PC-9 (cell line): ENCODE data around the gene UBE2E2. TPM values are rescaled to one million over a fixed set of nuclear protein-coding genes. Genes with fewer than 3 reads are reported as not detected.

Source experiments
- Bru-seq: library from RNA; stranded (reverse); fragments of 400-500 nt; gene quantifications from one replicate; lab custom pipeline; 2021; lab: Mats Ljungman, UMichigan
- BruChase-seq, 2 experiments: library from RNA; stranded (reverse); fragments of 400-500 nt; gene quantifications; one replicate each; lab custom pipeline; 2021; lab: Mats Ljungman, UMichigan
- BruUV-seq: library from RNA; stranded (reverse); fragments of 400-500 nt; replicated peaks from 2 replicates; lab custom pipeline; 2021; lab: Mats Ljungman, UMichigan
- CTCF ChIA-PET: fragments of 300-600 bp; sonication (Branson Sonifier 250); formaldehyde crosslinking; loops from one replicate; lab custom pipeline; 2022; ENCODE audit warnings: antibody characterized with exemption; lab: Charles Lee
- POLR2A ChIA-PET: fragments of 300-600 bp; sonication (Branson Sonifier 250); formaldehyde crosslinking; loops from one replicate; lab custom pipeline; 2022; ENCODE audit warnings: antibody characterized with exemption; ENCODE audit not compliant: unreplicated experiment; lab: Charles Lee
- DNase-seq, 2 experiments: peaks; one replicate each; pipeline versions ENCODE4 v3.0.0 to v3.0.0-alpha.2; 2015 to 2022; ENCODE audit warnings: mixed read lengths in 1 of 2
- H2AFZ ChIP-seq: fragments of 200-600 bp; sonication (generic); 2 replicates; pipeline ENCODE4 v1.8.1; 2017; ENCODE audit warnings: antibody characterized with exemption
- H3F3A ChIP-seq: fragments of 200-600 bp; sonication (generic); 2 replicates; pipeline ENCODE4 v1.8.1; 2017; ENCODE audit warnings: antibody characterized with exemption, mild to moderate bottlenecking, low read depth; ENCODE audit not compliant: insufficient read depth
- H3K27ac ChIP-seq: fragments of 200-600 bp; sonication (generic); 2 replicates; pipeline ENCODE4 v1.6.1; 2016; ENCODE audit warnings: mixed run types
- H3K27me3 ChIP-seq: fragments of 200-600 bp; sonication (generic); 2 replicates; pipeline ENCODE4 v1.6.1; 2016; ENCODE audit warnings: low read depth, mixed run types; ENCODE audit not compliant: insufficient read depth
- H3K36me3 ChIP-seq: fragments of 200-600 bp; sonication (generic); 2 replicates; pipeline ENCODE4 v1.6.1; 2016; ENCODE audit warnings: low read depth, mixed run types
- H3K4me1 ChIP-seq: fragments of 200-600 bp; sonication (generic); replicated peaks from 2 replicates; pipeline ENCODE4 v1.6.1; 2016; ENCODE audit warnings: mixed run types; ENCODE audit not compliant: insufficient read depth
- H3K4me2 ChIP-seq: fragments of 200-600 bp; sonication (generic); 2 replicates; pipeline ENCODE4 v1.6.1; 2017; ENCODE audit warnings: mixed run types
- H3K4me3 ChIP-seq: fragments of 200-600 bp; sonication (generic); 2 replicates; pipeline ENCODE4 v1.6.1; 2016; ENCODE audit warnings: mixed run types
- H3K79me2 ChIP-seq: fragments of 200-600 bp; sonication (generic); 2 replicates; pipeline ENCODE4 v1.6.1; 2017; ENCODE audit warnings: low read depth, mixed run types
- H3K9me2 ChIP-seq: fragments of 200-600 bp; sonication (generic); 2 replicates; pipeline ENCODE4 v1.8.1; 2017; ENCODE audit warnings: mild to moderate bottlenecking; ENCODE audit not compliant: insufficient read depth
- H3K9me3 ChIP-seq: fragments of 200-600 bp; sonication (generic); 2 replicates; pipeline ENCODE4 v1.8.1; 2016; ENCODE audit warnings: low read depth; ENCODE audit not compliant: insufficient read depth
- H4K20me1 ChIP-seq: fragments of 200-600 bp; sonication (generic); 2 replicates; pipeline ENCODE4 v1.8.1; 2017; ENCODE audit not compliant: insufficient read depth
- CTCF ChIP-seq: fragments of 200-600 bp; sonication (generic); conservative IDR thresholded peaks from 2 replicates; pipeline ENCODE4 v1.6.1; 2017; ENCODE audit warnings: mixed run types, antibody characterized with exemption, mild to moderate bottlenecking, moderate library complexity
- EZH2 ChIP-seq: fragments of 200-600 bp; sonication (generic); IDR thresholded peaks from 2 replicates; pipeline ENCODE4 v1.8.0; 2017; ENCODE audit warnings: antibody characterized with exemption, low read depth
- intact Hi-C: fragments of 100-400 bp; cut with micrococcal nuclease; formaldehyde crosslinking; loops from one replicate; pipeline ENCODE4 v1.10.0; 2022; ENCODE audit not compliant: unreplicated experiment
- long read RNA-seq: library from polyadenylated mRNA; stranded (forward); transcript quantifications from one replicate; pipeline ENCODE4 v2.0.0, GENCODE V29; 2022
- total RNA-seq: library from RNA; stranded (reverse); gene quantifications from 2 replicates; pipeline ENCODE4 v1.2.3, GENCODE V29; 2021

UBE2E2 gene
- total RNA-seq (45.0 and 48.7 TPM in 2 replicates), Bru-seq, nascent RNA (percentile 78 among the genes with signal in this experiment), BruChase-seq, experiment 1, labeled RNA remaining after a 2-hour chase (percentile 90 among the genes with signal in this experiment), BruChase-seq, experiment 2, labeled RNA remaining after a 6-hour chase (percentile 70 among the genes with signal in this experiment)
- long read RNA-seq, partial matches to known transcripts: 1 of 11 reads
- long read RNA-seq, other reads (novel, unspliced or antisense): 7 of 11 reads

GRCh38 chr3:23202921-23203707 lies at the start of gene UBE2E2:
Gene UBE2E2, plus strand, starts transcription at chr3:23203327.
- CTCF ChIA-PET: no interaction called here
- POLR2A ChIA-PET: no interaction called here
- Histone ChIP-seq H3K9me2 (no peaks in the 10 kb centered on the region), H3K4me1 (peaks cover 22% of the 10 kb centered on the region), H3K4me2 (peak within 1 kb of the TSS; percentile 78), H3F3A (peaks cover 10% of the 10 kb centered on the region; the same call in 1 of the 2 replicates), H3K36me3 (no peaks in the 10 kb centered on the region), H4K20me1 (peaks cover 26% of the 10 kb centered on the region), H3K4me3 (peak within 1 kb of the TSS; percentile 95), H3K27ac (0 out of 2 replicates have a peak within 1 kb of the TSS, but pooled peaks have one; percentile 17), H3K79me2 (peaks cover 42% of the 10 kb centered on the region), H3K9me3 (no peaks in the 10 kb centered on the region), H3K27me3 (peaks cover 8% of the 10 kb centered on the region; the same call in 1 of the 2 replicates), H2AFZ (peak within 1 kb of the TSS; percentile 88)
- intact Hi-C loops: loop anchor here (5.0 kb wide), 2 partner anchors 186 to 241 kb away; no protein-coding TSS in a partner anchor
- no TSS peak for BruUV-seq
- TF ChIP-seq CTCF (no peak), EZH2 (no peak)
- peak in 1 of 2 experiments; percentile 74 for DNase-seq

GRCh38 chr3:23153436-23153835 lies 49.7 kb upstream of the UBE2E2 start:
- intact Hi-C loops: no loop called here
- Histone ChIP-seq H4K20me1 (no peaks in the 10 kb centered on the region), H3F3A (no peaks in the 10 kb centered on the region), H3K4me3 (no peak overlapping the region), H3K27ac (no peak overlapping the region), H3K4me2 (no peak overlapping the region), H3K79me2 (no peaks in the 10 kb centered on the region), H3K9me2 (no peaks in the 10 kb centered on the region), H3K9me3 (no peaks in the 10 kb centered on the region), H3K36me3 (no peaks in the 10 kb centered on the region), H2AFZ (no peak overlapping the region), H3K27me3 (peaks cover 10% of the 10 kb centered on the region; the same call in 1 of the 2 replicates), H3K4me1 (no peaks in the 10 kb centered on the region)
- ChIA-PET CTCF (no interaction called here), POLR2A (no interaction called here)
- no peak for DNase-seq
- no TSS peak for BruUV-seq
- no peak for TF ChIP-seq CTCF
- no peak for TF ChIP-seq EZH2

- Histone ChIP-seq H3K9me2 (no peaks in the 10 kb centered on the region), H3K4me3 (no peak overlapping the region), H3K9me3 (no peaks in the 10 kb centered on the region), H3K4me2 (no peak overlapping the region), H3K36me3 (no peaks in the 10 kb centered on the region), H3K4me1 (peaks cover 23% of the 10 kb centered on the region), H3K27me3 (no peaks in the 10 kb centered on the region), H4K20me1 (no peaks in the 10 kb centered on the region), H2AFZ (no peak overlapping the region), H3K27ac (no peak overlapping the region), H3F3A (peaks cover 11% of the 10 kb centered on the region; the same call in 1 of the 2 replicates), H3K79me2 (no peaks in the 10 kb centered on the region)
- CTCF ChIA-PET: no interaction called here
- intact Hi-C loops: no loop called here
- no peak for DNase-seq
- BruUV-seq: no TSS peak
- POLR2A ChIA-PET: no interaction called here
- TF ChIP-seq CTCF (no peak), EZH2 (no peak)
Observed at GRCh38 chr3:23157331-23157730, 45.8 kb upstream of the UBE2E2 start.
